ENCODE data around the gene FILIP1. TPM values are rescaled to one million over a fixed set of nuclear protein-coding genes. Genes with fewer than 3 reads are reported as not detected.

The FILIP1 gene
- total RNA-seq, 6 experiments from 2014 or later = 0.09 to 0.24 (median 0.12) TPM

DNA sequence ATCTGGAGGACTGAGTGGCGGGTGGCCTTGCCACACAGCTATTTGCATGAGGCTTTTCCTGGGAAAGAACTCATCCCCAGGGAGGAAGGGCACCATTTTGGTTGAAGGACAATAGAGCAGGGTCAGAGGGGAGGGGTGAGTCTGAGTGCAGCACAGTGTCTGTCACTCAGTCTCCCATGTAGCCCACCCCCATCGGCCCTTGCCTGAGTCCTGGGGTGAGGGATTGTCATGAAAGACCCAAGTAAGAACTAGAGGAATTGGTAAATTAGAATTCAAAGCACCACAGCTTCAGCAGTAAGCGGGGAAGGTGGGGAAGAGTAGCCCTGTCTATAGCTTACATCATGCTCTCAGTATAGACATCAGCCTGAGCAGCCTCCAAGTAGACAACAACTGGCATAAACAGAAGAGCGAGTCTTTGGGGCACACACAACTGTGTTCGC, 118.6 kb downstream of the FILIP1 start:
- H3K27me3 Mint-ChIP-seq (ENCODE audit: insufficient read depth) = peaks cover 4% of the 10 kb centered on the region; the same call in 1 of the 2 replicates
- DNase-seq = no peak
- no peak overlapping the region for H3K4me3 Mint-ChIP-seq
- H3K4me1 Mint-ChIP-seq (ENCODE audit: low read depth) = peaks cover 32% of the 10 kb centered on the region
- H3K27ac Mint-ChIP-seq = no peak overlapping the region
- H3K36me3 Mint-ChIP-seq (ENCODE audit: low read depth) = no peaks in the 10 kb centered on the region
- H3K9me3 Mint-ChIP-seq = no peaks in the 10 kb centered on the region
- TF ChIP-seq, protein P1, sequence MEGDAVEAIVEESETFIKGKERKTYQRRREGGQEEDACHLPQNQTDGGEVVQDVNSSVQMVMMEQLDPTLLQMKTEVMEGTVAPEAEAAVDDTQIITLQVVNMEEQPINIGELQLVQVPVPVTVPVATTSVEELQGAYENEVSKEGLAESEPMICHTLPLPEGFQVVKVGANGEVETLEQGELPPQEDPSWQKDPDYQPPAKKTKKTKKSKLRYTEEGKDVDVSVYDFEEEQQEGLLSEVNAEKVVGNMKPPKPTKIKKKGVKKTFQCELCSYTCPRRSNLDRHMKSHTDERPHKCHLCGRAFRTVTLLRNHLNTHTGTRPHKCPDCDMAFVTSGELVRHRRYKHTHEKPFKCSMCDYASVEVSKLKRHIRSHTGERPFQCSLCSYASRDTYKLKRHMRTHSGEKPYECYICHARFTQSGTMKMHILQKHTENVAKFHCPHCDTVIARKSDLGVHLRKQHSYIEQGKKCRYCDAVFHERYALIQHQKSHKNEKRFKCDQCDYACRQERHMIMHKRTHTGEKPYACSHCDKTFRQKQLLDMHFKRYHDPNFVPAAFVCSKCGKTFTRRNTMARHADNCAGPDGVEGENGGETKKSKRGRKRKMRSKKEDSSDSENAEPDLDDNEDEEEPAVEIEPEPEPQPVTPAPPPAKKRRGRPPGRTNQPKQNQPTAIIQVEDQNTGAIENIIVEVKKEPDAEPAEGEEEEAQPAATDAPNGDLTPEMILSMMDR (IDR thresholded peaks at IDR 0.05) = no peak

DNA sequence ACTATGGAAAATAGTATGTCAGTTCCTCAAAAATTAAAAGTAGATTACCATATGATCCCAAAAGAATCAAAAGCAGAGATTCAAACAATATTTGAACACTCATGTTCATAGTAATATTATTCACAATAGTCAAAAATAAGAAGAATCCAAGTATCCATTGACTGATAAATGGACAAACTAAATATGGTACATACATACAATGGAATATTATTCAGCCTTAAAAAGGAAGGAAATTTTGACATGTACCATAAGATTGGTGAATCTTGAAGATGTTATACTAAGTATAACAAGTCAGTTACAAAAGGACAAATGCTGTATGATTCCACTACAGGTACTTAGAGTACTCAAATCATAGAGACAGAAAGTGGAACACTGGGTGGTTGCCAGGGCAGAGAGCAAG, 120.7 kb downstream of the FILIP1 start:
- Mint-ChIP-seq H3K27me3 (ENCODE audit: insufficient read depth) (peaks cover 1% of the 10 kb centered on the region; the same call in 1 of the 2 replicates), H3K9me3 (no peaks in the 10 kb centered on the region), H3K4me3 (no peak overlapping the region), H3K4me1 (ENCODE audit: low read depth) (peaks cover 27% of the 10 kb centered on the region), H3K27ac (no peak overlapping the region), H3K36me3 (ENCODE audit: low read depth) (no peaks in the 10 kb centered on the region)
- no peak for DNase-seq
- TF ChIP-seq, protein P1 (IDR thresholded peaks at IDR 0.05) = no peak

DNA sequence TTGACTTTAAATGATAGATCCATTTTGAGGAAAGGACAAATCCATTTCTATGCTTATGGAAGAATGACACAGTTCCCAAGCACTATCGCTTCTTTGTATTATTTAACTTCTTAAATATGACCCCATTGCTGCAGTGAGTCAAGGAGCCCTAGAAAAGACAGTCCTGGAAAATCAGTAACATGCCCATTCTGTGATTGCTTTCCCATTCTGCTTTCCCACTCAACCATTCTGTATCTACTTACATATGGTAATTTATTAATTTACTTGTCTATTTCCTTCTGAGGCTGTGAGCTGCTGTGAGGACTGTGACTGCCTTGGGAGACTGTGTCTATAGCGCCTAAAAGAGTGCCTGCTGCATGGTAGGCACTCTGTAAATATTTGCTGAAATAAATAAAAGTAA, 123.6 kb downstream of the FILIP1 start:
- H3K4me1 Mint-ChIP-seq (ENCODE audit: low read depth) = peaks cover 2% of the 10 kb centered on the region; the same call in 1 of the 2 replicates
- H3K27me3 Mint-ChIP-seq (ENCODE audit: insufficient read depth) = peaks cover 1% of the 10 kb centered on the region; the same call in 1 of the 2 replicates
- no peak overlapping the region for H3K27ac Mint-ChIP-seq
- no peaks in the 10 kb centered on the region for H3K9me3 Mint-ChIP-seq
- no peak for DNase-seq
- H3K4me3 Mint-ChIP-seq = no peak overlapping the region
- TF ChIP-seq, protein P1 (IDR thresholded peaks at IDR 0.05) = no peak
- H3K36me3 Mint-ChIP-seq (ENCODE audit: low read depth) = no peaks in the 10 kb centered on the region

DNA sequence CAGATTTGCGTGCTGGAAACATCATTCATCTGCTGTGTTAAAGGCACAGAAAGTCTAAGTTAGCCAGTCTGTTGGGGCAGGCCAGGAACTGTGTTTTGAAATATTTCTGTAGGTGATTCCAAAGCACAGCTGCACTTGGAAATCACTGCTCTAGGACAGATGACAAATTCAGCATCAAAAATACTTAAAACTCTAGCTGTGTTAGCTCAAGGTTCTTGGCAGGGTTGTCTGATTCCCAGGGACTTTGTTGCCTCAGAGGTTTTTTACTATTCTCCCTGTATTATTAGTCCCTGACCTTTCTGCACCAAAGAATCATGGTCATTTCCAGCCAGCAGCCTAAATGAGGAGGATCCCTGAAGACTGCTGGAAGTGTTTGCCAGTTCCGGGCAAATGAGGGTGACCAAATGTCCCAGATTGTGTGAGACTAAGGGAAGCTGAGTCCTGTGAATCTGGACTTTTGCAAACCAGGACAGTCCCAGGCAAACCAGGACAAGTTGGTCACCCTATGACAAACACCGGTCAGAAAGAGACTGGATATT, 124.7 kb downstream of the FILIP1 start:
- peaks cover 2% of the 10 kb centered on the region for H3K27me3 Mint-ChIP-seq (ENCODE audit: insufficient read depth)
- H3K9me3 Mint-ChIP-seq = no peaks in the 10 kb centered on the region
- TF ChIP-seq, protein P1 (IDR thresholded peaks at IDR 0.05) = no peak
- no peaks in the 10 kb centered on the region for H3K4me1 Mint-ChIP-seq (ENCODE audit: low read depth)
- no peak for DNase-seq
- no peaks in the 10 kb centered on the region for H3K36me3 Mint-ChIP-seq (ENCODE audit: low read depth)
- H3K4me3 Mint-ChIP-seq = no peak overlapping the region
- H3K27ac Mint-ChIP-seq = no peak overlapping the region

DNA sequence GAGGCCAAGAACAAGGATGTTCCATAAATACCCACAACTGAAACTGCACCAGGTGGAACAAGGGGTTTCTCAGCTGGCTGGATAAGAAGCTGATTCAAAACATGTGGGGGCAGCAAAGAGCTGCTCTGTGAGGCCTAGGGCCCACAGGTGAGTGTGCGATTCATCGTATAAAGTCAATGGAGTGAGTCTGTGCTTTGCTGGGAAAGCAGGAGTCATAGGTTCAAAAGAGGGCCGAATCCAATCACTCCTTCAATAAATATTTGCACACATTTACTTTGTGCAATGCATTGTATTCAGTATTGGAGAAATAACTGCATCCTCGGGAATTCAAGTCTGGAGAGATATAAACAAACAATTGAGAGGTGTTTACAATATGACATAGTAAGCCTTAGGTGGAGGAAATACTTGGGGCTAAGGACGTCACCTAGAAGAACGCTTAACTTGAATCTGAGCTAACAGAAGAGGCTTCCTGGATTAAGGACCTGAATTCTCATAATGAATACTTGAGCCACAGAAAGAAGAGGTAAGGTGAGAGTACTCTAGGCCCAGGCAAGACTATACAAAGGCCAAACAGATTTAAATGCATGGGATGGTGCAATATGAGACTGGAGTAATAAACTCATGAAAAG, 125.3 kb downstream of the FILIP1 start:
- no peaks in the 10 kb centered on the region for H3K36me3 Mint-ChIP-seq (ENCODE audit: low read depth)
- peaks cover 6% of the 10 kb centered on the region for H3K4me1 Mint-ChIP-seq (ENCODE audit: low read depth)
- no peaks in the 10 kb centered on the region for H3K9me3 Mint-ChIP-seq
- no peak for DNase-seq
- no peak overlapping the region for H3K4me3 Mint-ChIP-seq
- TF ChIP-seq, protein P1 (IDR thresholded peaks at IDR 0.05) = peak; percentile 58; the same call in 1 of the 2 replicates
- peaks cover 5% of the 10 kb centered on the region for H3K27me3 Mint-ChIP-seq (ENCODE audit: insufficient read depth)
- no peak overlapping the region for H3K27ac Mint-ChIP-seq
